Loucy (cell line): ENCODE data around the gene MICA.
A peak's percentile ranks its signal among the peaks of the same experiment; 100 is the strongest.

Source experiments
- H2AFZ ChIP-seq: fragments of 200-600 bp; sonication (generic); 2 replicates; pipeline ENCODE4 v1.6.0; 2016; ENCODE audit warnings: antibody characterized with exemption, mild to moderate bottlenecking, low read length, moderate library complexity
- H3F3A ChIP-seq: fragments of 200-600 bp; 2 replicates; pipeline ENCODE4 v1.6.0; 2016; ENCODE audit warnings: antibody characterized with exemption, low read depth, mild to moderate bottlenecking
- H3K27me3 ChIP-seq: fragments of 200-600 bp; sonication (generic); 2 replicates; pipeline ENCODE4 v1.6.1; 2014; ENCODE audit warnings: low read length, mild to moderate bottlenecking; ENCODE audit not compliant: insufficient read depth, poor library complexity, severe bottlenecking
- H3K36me3 ChIP-seq: fragments of 200-600 bp; sonication (generic); 2 replicates; pipeline ENCODE4 v1.6.1; 2016; ENCODE audit warnings: low read length; ENCODE audit not compliant: insufficient read depth
- H3K4me1 ChIP-seq: fragments of 200-600 bp; sonication (generic); 2 replicates; pipeline ENCODE4 v1.5.1; 2014; ENCODE audit warnings: low read length, mild to moderate bottlenecking; ENCODE audit not compliant: insufficient read depth, poor library complexity, severe bottlenecking
- H3K4me2 ChIP-seq: fragments of 200-600 bp; sonication (generic); 2 replicates; pipeline ENCODE4 v1.6.0; 2014; ENCODE audit warnings: antibody characterized with exemption, low read length, low read depth, mild to moderate bottlenecking; ENCODE audit not compliant: poor library complexity, severe bottlenecking
- H3K4me3 ChIP-seq: fragments of 200-600 bp; sonication (generic); 2 replicates; pipeline ENCODE4 v1.5.1; 2014; ENCODE audit warnings: low read length, mild to moderate bottlenecking, mixed read lengths; ENCODE audit not compliant: poor library complexity, severe bottlenecking
- H3K79me2 ChIP-seq: fragments of 200-600 bp; sonication (generic); 2 replicates; pipeline ENCODE4 v1.6.1; 2014; ENCODE audit warnings: low read length; ENCODE audit not compliant: insufficient read depth
- H3K9ac ChIP-seq: fragments of 200-600 bp; sonication (generic); 2 replicates; pipeline ENCODE4 v1.6.0; 2014; ENCODE audit warnings: mild to moderate bottlenecking, low read depth, low read length, moderate library complexity; ENCODE audit not compliant: poor library complexity, severe bottlenecking
- H3K9me2 ChIP-seq: fragments of 200-600 bp; sonication (generic); replicated peaks from 2 replicates; pipeline ENCODE4 v1.6.1; 2016; ENCODE audit warnings: low read depth, low read length, mixed read lengths
- H3K9me3 ChIP-seq: fragments of 200-600 bp; sonication (generic); 2 replicates; pipeline ENCODE4 v1.6.1; 2014; ENCODE audit warnings: mild to moderate bottlenecking, antibody characterized with exemption, low read length, low read depth; ENCODE audit not compliant: insufficient read depth
- H4K20me1 ChIP-seq: fragments of 200-600 bp; sonication (generic); 2 replicates; pipeline ENCODE4 v1.6.0; 2014; ENCODE audit warnings: antibody characterized with exemption, low read length, mild to moderate bottlenecking; ENCODE audit not compliant: insufficient read depth, poor library complexity, severe bottlenecking
- CTCF ChIP-seq: fragments of 200-600 bp; sonication (generic); conservative IDR thresholded peaks from 2 replicates; pipeline ENCODE4 v1.5.1; 2014; ENCODE audit warnings: mild to moderate bottlenecking, antibody characterized with exemption, low read length
- EZH2phosphoT487 ChIP-seq: fragments of 200-600 bp; IDR thresholded peaks from 2 replicates; pipeline ENCODE4 v1.6.1; 2018; ENCODE audit warnings: antibody characterized with exemption, mild to moderate bottlenecking, moderate library complexity, borderline replicate concordance

Gene MICA

GRCh38 chr6:31357886-31358285 is 45.5 kb upstream of the MICA start:
- Histone ChIP-seq H3K36me3 (peaks cover 22% of the 10 kb centered on the region; the same call in 1 of the 2 replicates), H3K9ac (peak overlapping the region; percentile 96), H3K9me2 (no peaks in the 10 kb centered on the region), H3F3A (peaks cover under 1% of the 10 kb centered on the region; the same call in 1 of the 2 replicates), H3K79me2 (peaks cover 46% of the 10 kb centered on the region), H3K4me1 (peaks cover 38% of the 10 kb centered on the region), H3K4me3 (peak overlapping the region; percentile 87), H2AFZ (peak overlapping the region; percentile 93), H3K9me3 (no peaks in the 10 kb centered on the region), H3K4me2 (peak overlapping the region; percentile 91), H4K20me1 (peaks cover 33% of the 10 kb centered on the region), H3K27me3 (peaks cover 6% of the 10 kb centered on the region)
- TF ChIP-seq CTCF = no peak
- no peak for TF ChIP-seq EZH2phosphoT487

GRCh38 chr6:31358302-31358701 is 45.1 kb upstream of the MICA start:
- peaks cover 6% of the 10 kb centered on the region for H3K27me3 ChIP-seq
- peak overlapping the region; percentile 96 for H3K9ac ChIP-seq
- H3K36me3 ChIP-seq = peaks cover 22% of the 10 kb centered on the region; the same call in 1 of the 2 replicates
- H3K9me3 ChIP-seq = no peaks in the 10 kb centered on the region
- peak overlapping the region; percentile 91 for H3K4me2 ChIP-seq
- no peak for TF ChIP-seq CTCF
- no peak for TF ChIP-seq EZH2phosphoT487
- H3K79me2 ChIP-seq = peaks cover 46% of the 10 kb centered on the region
- H2AFZ ChIP-seq = peak overlapping the region; percentile 93; the same call in 1 of the 2 replicates
- peaks cover 37% of the 10 kb centered on the region for H3K4me1 ChIP-seq
- no peaks in the 10 kb centered on the region for H3F3A ChIP-seq
- H3K4me3 ChIP-seq = peak overlapping the region; percentile 87
- H4K20me1 ChIP-seq = peaks cover 31% of the 10 kb centered on the region
- no peaks in the 10 kb centered on the region for H3K9me2 ChIP-seq

GRCh38 chr6:31359581-31359980 is 43.8 kb upstream of the MICA start:
- Histone ChIP-seq H3K4me3 (no peak overlapping the region), H4K20me1 (peaks cover 19% of the 10 kb centered on the region), H3K79me2 (peaks cover 34% of the 10 kb centered on the region), H3K4me1 (peaks cover 32% of the 10 kb centered on the region), H2AFZ (no peak overlapping the region), H3F3A (no peaks in the 10 kb centered on the region), H3K9me2 (no peaks in the 10 kb centered on the region), H3K9ac (no peak overlapping the region), H3K9me3 (no peaks in the 10 kb centered on the region), H3K4me2 (no peak overlapping the region), H3K27me3 (peaks cover 6% of the 10 kb centered on the region), H3K36me3 (peaks cover 12% of the 10 kb centered on the region; the same call in 1 of the 2 replicates)
- TF ChIP-seq CTCF (no peak), EZH2phosphoT487 (no peak)
